IPS-18a (cell line): ENCODE data around the gene PSAPL1.

Source experiments
- H3K27ac ChIP-seq: one replicate; pipeline ENCODE4 v1.5.1; 2013; ENCODE audit warnings: low read length
- H3K27me3 ChIP-seq: one replicate; pipeline ENCODE4 v1.6.1; 2013; ENCODE audit warnings: mild to moderate bottlenecking, low read length; ENCODE audit not compliant: control insufficient read depth, insufficient read depth
- H3K36me3 ChIP-seq: one replicate; pipeline ENCODE4 v1.6.1; 2013; ENCODE audit warnings: low read depth, low read length; ENCODE audit not compliant: control insufficient read depth
- H3K4me1 ChIP-seq: one replicate; pipeline ENCODE4 v1.6.1; 2013; ENCODE audit warnings: low read depth, low read length; ENCODE audit not compliant: control insufficient read depth
- H3K4me3 ChIP-seq: one replicate; pipeline ENCODE4 v1.5.1; 2013; ENCODE audit warnings: low read length
- H3K9ac ChIP-seq: one replicate; pipeline ENCODE4 v1.6.1; 2013; ENCODE audit warnings: mild to moderate bottlenecking, low read length, moderate library complexity
- H3K9me3 ChIP-seq: one replicate; pipeline ENCODE4 v1.6.1; 2013; ENCODE audit warnings: low read depth, low read length; ENCODE audit not compliant: control insufficient read depth

Gene PSAPL1

DNA sequence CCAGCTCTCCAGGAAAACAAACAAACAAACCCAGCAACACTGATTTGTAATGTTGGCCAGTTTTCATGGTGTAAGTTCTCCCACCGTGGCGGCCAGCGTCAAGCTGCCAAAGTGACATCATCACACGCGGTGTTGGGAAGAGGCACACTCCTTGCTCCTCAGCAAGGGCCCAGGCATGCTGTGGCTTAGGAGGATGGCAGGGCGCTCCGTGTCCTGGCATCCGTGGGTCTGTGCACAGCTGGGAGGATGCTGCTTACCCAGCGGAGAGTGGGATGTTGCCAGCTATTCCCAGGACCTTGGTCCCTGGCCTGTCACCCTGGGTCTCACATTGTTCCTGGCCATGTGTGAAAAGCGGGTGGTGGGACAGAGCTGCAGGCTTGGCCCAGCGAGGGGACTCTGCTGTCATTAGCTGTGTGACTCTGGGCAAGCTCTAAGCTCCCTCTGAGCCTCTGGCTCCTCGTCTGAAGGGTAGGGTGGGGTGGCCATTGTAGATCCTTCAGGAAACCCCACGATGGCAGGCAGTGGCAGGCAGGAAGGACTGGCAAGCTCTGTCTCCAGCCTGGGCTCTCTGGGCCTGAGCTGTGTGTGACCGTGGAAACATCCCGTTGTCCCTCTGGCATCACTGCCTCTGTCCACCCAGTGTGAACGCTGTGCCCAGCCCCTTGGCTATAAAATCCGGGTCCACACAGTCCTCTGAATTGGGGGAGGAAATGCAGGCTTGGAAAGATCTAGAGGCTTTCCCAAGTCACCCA is 10.8 kb downstream of the PSAPL1 start:
- H3K36me3 ChIP-seq: no peaks in the 10 kb centered on the region
- H3K27ac ChIP-seq: no peak overlapping the region
- no peaks in the 10 kb centered on the region for H3K27me3 ChIP-seq
- H3K9ac ChIP-seq: no peak overlapping the region
- no peak overlapping the region for H3K4me3 ChIP-seq
- peaks cover 13% of the 10 kb centered on the region for H3K4me1 ChIP-seq
- H3K9me3 ChIP-seq: no peaks in the 10 kb centered on the region

- Histone ChIP-seq H3K36me3 (no peaks in the 10 kb centered on the region), H3K27ac (no peak overlapping the region), H3K27me3 (no peaks in the 10 kb centered on the region), H3K4me3 (no peak overlapping the region), H3K9ac (no peak overlapping the region), H3K4me1 (peaks cover 10% of the 10 kb centered on the region), H3K9me3 (no peaks in the 10 kb centered on the region)
Measured at GRCh38 chr4:7423391-7423790, 11.3 kb downstream of the PSAPL1 start.

DNA sequence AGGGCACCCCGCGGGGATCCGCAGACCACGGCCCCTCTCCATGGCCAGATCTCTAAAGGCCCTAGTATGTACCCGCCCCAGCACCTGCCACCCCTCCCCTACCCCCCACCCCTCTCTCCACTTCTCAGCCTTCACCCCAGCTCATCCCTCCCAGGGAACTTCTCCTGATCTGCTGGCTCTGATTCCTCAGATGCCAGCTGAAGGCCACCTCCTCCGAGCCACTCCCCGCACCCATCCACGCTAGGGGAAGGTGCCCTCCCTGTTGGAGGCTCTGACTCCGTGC is 11.9 kb downstream of the PSAPL1 start:
- H3K9ac ChIP-seq: no peak overlapping the region

DNA sequence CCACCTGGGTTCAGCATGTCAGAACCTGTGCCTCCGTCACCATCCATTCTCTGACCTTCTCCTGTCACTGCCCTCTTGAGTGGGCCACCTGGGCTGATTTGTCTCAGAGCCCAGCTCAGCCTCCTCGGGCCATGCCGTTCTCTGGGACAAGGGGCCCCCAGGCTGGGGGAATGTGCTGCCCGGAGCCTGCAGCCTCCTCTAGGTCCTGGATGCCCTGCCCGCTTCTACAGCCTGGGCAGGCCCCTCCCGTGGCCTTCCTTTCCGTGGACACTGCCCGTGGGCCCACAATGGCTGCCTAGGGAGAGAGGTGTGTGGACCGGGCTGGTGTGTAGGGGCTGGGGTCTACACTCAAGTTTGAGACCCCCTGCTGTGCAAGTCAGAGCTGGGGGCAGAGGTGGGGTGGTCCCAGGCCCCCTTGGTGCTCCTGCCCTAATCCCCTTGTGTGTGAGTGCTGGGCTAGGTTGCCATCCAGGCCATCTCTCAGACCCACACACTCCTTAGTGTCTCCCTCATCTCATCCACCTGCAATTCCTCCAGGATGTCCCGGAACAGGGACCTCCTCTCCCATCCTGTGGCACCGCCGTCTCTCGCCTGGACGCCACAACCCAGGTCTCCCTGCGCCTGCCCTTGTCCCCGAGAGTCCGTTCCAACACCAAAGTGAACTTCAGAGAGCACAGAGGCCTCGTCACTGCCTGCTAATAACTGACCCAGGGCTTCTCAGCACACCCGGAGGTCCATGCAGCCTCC is 12.4 kb downstream of the PSAPL1 start:
- Histone ChIP-seq H3K4me1 (peaks cover 4% of the 10 kb centered on the region), H3K27me3 (peaks cover 7% of the 10 kb centered on the region)

More for the DNA sequence above, 11.9 kb downstream of the PSAPL1 start:
- Histone ChIP-seq H3K4me1 (peaks cover 5% of the 10 kb centered on the region), H3K36me3 (no peaks in the 10 kb centered on the region), H3K27ac (no peak overlapping the region), H3K9me3 (no peaks in the 10 kb centered on the region), H3K27me3 (peaks cover 2% of the 10 kb centered on the region), H3K4me3 (no peak overlapping the region)

DNA sequence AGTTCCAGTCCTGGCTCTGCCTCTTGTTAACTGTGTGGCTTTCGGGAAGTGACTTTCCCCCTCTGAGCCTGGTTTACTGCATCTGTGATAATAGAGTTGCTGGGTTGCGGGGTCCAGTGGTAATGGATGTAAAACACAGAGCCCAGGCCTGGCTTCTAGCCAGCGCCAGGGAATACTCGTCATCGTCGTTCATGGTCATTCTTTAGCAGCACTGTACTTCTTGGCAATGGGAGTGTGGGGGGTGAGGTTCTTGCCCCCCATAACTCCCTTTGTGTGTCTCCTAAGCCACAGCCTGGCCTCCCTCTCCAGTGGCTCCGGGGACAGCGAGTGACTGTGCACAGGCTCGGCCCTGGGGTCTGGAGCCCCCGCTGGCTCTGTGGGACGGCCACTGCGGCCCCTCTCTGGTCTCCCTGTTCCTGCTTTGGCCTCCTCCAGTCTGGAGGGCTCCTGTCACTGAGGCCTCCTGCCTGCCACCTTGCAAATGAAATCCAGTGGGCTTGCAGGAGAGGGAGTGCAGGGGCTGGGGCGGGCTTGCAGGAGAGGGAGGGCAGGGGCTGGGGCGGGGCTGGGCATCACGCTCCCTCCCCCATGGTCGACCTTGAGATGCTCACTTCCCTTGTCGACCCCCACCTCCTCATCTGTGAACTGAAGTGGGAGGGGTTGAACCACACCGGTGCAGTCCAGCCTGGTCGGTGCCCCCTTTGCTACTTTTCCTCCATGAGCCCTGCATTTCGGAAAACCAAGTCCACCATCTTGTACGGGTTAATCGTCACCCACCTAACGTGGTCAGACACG is 13.2 kb downstream of the PSAPL1 start:
- Histone ChIP-seq H3K27ac (no peak overlapping the region), H3K9ac (no peak overlapping the region), H3K9me3 (no peaks in the 10 kb centered on the region), H3K4me3 (no peak overlapping the region), H3K4me1 (no peaks in the 10 kb centered on the region), H3K36me3 (no peaks in the 10 kb centered on the region), H3K27me3 (peaks cover 15% of the 10 kb centered on the region)

More for the DNA sequence above, 12.4 kb downstream of the PSAPL1 start:
- H3K4me3 ChIP-seq: no peak overlapping the region
- no peaks in the 10 kb centered on the region for H3K9me3 ChIP-seq
- H3K27ac ChIP-seq: no peak overlapping the region
- H3K9ac ChIP-seq: no peak overlapping the region
- no peaks in the 10 kb centered on the region for H3K36me3 ChIP-seq

GRCh38 chr4:7420661-7421040 is 14.1 kb downstream of the PSAPL1 start:
- Histone ChIP-seq H3K36me3 (no peaks in the 10 kb centered on the region), H3K4me3 (no peak overlapping the region), H3K27me3 (peaks cover 24% of the 10 kb centered on the region), H3K9ac (no peak overlapping the region), H3K4me1 (peaks cover 2% of the 10 kb centered on the region), H3K27ac (no peak overlapping the region), H3K9me3 (no peaks in the 10 kb centered on the region)

GRCh38 chr4:7419961-7420660 is 14.6 kb downstream of the PSAPL1 start:
- Histone ChIP-seq H3K9me3 (no peaks in the 10 kb centered on the region), H3K36me3 (no peaks in the 10 kb centered on the region), H3K9ac (no peak overlapping the region), H3K4me1 (peaks cover 7% of the 10 kb centered on the region), H3K27me3 (peaks cover 30% of the 10 kb centered on the region), H3K4me3 (no peak overlapping the region), H3K27ac (no peak overlapping the region)

DNA sequence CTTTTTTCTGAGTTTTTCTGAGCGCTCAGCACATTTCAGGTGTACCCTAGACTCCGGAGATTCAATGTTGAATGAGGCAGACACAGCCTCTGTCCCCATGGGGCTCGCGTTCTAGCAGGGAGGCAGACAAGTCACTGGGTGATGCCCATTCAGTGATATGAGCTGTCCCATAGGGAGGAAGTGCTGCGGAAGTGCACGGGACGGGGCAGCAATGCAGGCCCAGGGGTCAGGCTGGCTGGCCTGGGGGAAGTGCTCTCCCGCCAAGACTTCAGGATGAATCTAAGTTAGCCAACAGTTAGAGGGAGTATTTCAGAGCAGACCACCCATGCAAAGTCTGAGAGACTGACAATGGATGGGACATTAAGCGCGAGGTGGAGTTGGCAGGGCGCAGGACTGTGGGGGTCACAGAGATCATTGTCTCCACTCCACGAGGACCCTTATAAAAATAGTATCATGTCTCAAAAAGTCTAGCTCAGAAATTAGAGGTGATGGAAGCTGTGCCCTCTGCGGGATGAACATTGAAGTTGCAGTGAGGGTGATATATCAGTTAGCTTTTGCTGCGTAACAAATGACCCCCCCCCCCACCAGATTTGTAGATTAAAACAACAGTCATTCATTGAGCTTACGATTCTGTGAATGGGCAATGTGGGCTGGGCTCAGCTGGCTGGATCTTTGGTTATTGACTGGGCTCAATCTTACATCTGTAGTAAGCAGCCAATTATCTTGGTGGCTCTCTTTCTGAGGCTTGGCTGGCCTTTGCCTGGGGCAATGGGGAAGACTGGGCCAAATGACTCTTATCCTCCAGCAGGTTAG is 16.4 kb downstream of the PSAPL1 start:
- H3K4me3 ChIP-seq: no peak overlapping the region
- H3K27ac ChIP-seq: no peak overlapping the region
- no peak overlapping the region for H3K9ac ChIP-seq
- no peaks in the 10 kb centered on the region for H3K9me3 ChIP-seq
- peaks cover 47% of the 10 kb centered on the region for H3K27me3 ChIP-seq
- no peaks in the 10 kb centered on the region for H3K36me3 ChIP-seq
- peaks cover 17% of the 10 kb centered on the region for H3K4me1 ChIP-seq

- Histone ChIP-seq H3K9me3 (no peaks in the 10 kb centered on the region), H3K9ac (no peak overlapping the region), H3K4me3 (no peak overlapping the region), H3K27me3 (peaks cover 54% of the 10 kb centered on the region), H3K4me1 (peaks cover 17% of the 10 kb centered on the region), H3K27ac (no peak overlapping the region), H3K36me3 (no peaks in the 10 kb centered on the region)
Measured at GRCh38 chr4:7417639-7418038, 17.1 kb downstream of the PSAPL1 start.

- Histone ChIP-seq H3K4me1 (peaks cover 17% of the 10 kb centered on the region), H3K9me3 (no peaks in the 10 kb centered on the region), H3K36me3 (no peaks in the 10 kb centered on the region), H3K27ac (no peak overlapping the region), H3K9ac (no peak overlapping the region), H3K4me3 (no peak overlapping the region), H3K27me3 (peaks cover 61% of the 10 kb centered on the region)
Measured at GRCh38 chr4:7416745-7417432, 17.8 kb downstream of the PSAPL1 start.
